SK-N-MC (cell line): Measurements from ENCODE around the gene NPY5R.

ENCODE experiments used
- EZH2 ChIP-seq: fragments of 200-600 bp; sonication (generic); IDR thresholded peaks from one replicate; pipeline ENCODE4 v1.6.1; 2017; ENCODE audit warnings: antibody characterized with exemption
- FOXP2 ChIP-seq: optimal IDR thresholded peaks from 2 replicates; pipeline ENCODE3; 2011; ENCODE audit warnings: mild to moderate bottlenecking, moderate library complexity; ENCODE audit not compliant: insufficient read depth; ENCODE audit errors: extremely low read length, control extremely low read depth
- POLR2AphosphoS5 ChIP-seq: IDR thresholded peaks from 2 replicates; pipeline ENCODE4 v1.6.1; 2012; ENCODE audit warnings: mild to moderate bottlenecking, low read depth, low read length, borderline replicate concordance

- no peak for TF ChIP-seq EZH2
- no peak for TF ChIP-seq POLR2AphosphoS5
- TF ChIP-seq FOXP2: no peak
Measured at GRCh38 chr4:163400911-163401310, 57.2 kb downstream of the NPY5R start.
